ENCODE measurements around the gene PRICKLE1. TPM values are rescaled to one million over a fixed set of nuclear protein-coding genes. Genes with fewer than 3 reads are reported as not detected.

PRICKLE1 gene
- total and polyA plus RNA-seq, 9 of the 15 experiments (the other 6 are each of a cell fraction or from before 2014, with no cell fraction given) = 0.22 to 0.85 (median 0.31) TPM

DNA sequence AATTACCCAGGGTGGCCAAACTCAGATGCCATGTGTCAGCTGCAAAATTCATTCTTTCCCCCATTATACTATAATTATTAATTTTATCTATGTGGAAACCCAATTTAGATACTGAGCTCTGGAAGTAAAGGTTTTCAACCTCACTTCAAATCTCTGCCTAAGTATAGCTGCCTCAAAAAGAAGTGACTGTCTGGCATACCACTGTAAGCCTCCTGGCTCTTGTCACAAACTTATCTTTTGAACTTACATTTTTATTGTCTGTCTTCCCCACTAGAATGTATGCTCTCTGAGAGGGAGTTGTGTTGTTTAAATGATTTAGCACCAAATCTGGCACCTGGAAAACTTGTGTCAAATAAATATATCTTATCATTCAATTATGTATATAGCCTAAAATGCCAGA is 16.1 kb upstream of the PRICKLE1 start:
- POLR2A ChIA-PET = no interaction called here
- in situ Hi-C loops (cut with MboI) = no loop called here
- Histone ChIP-seq H4K20me1 (replicated peaks; ENCODE audit: control insufficient read depth, insufficient read depth, low read length) (no peaks in the 10 kb centered on the region), H3K4me3 (no peak overlapping the region), H3K4me2 (ENCODE audit: insufficient read depth, low read length) (no peak overlapping the region), H3K4me1 (replicated peaks in 1 of 2; ENCODE audit: control insufficient read depth in 2 of 2, insufficient read depth in 2 of 2, low read length in 2 of 2) (no peaks in the 10 kb centered on the region; a peak in 1 of 5 replicates), H3K9me1 (ENCODE audit: control insufficient read depth, insufficient read depth, low read length) (no peaks in the 10 kb centered on the region), H3K9me3 (replicated peaks; ENCODE audit: control insufficient read depth, insufficient read depth, low read depth, low read length) (no peaks in the 10 kb centered on the region), H3K9ac (ENCODE audit: insufficient read depth in 1 of 2, low read depth in 2 of 2, low read length in 2 of 2) (no peak overlapping the region), H3K27ac (ENCODE audit: extremely low read depth, low read depth, low read length) (no peak overlapping the region), H2AFZ (ENCODE audit: low read depth, low read length) (no peak overlapping the region), H3K27me3 (ENCODE audit: control insufficient read depth in 2 of 2, insufficient read depth in 2 of 2, low read length in 2 of 2) (no peaks in the 10 kb centered on the region; a peak in 1 of 5 replicates), H3K36me3 (ENCODE audit: control insufficient read depth, insufficient read depth, low read length) (no peaks in the 10 kb centered on the region), H3K79me2 (ENCODE audit: control insufficient read depth, insufficient read depth, low read length) (no peaks in the 10 kb centered on the region)
- BruUV-seq (replicated peaks) = no TSS peak
- FAIRE-seq = no peak
- no peak for DNase-seq (ENCODE audit: extremely low read depth in 1 of 4, low spot score in 3 of 4)
- CTCF ChIA-PET (ENCODE audit: low intra/inter-chr PET ratio) = no interaction called here
- intact Hi-C loops (cut with micrococcal nuclease) = no loop called here
- ATAC-seq = no peak
- no peak for TF ChIP-seq HNRNPLL (IDR thresholded peaks at IDR 0.05; ENCODE audit: low read depth, low read length, poor library complexity, severe bottlenecking)
- TF ChIP-seq ZNF224 (CRISPR knock-in tag; IDR thresholded peaks at IDR 0.05) = no peak
- TF ChIP-seq, protein P1, sequence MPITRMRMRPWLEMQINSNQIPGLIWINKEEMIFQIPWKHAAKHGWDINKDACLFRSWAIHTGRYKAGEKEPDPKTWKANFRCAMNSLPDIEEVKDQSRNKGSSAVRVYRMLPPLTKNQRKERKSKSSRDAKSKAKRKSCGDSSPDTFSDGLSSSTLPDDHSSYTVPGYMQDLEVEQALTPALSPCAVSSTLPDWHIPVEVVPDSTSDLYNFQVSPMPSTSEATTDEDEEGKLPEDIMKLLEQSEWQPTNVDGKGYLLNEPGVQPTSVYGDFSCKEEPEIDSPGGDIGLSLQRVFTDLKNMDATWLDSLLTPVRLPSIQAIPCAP (CRISPR knock-in tag; IDR thresholded peaks at IDR 0.05; ENCODE audit: borderline replicate concordance) = no peak
- TF ChIP-seq, protein P2, sequence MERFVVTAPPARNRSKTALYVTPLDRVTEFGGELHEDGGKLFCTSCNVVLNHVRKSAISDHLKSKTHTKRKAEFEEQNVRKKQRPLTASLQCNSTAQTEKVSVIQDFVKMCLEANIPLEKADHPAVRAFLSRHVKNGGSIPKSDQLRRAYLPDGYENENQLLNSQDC (CRISPR knock-in tag; IDR thresholded peaks at IDR 0.05) = no peak
- TF ChIP-seq HDAC6 (IDR thresholded peaks at IDR 0.05; ENCODE audit: low read depth, low read length) = no peak
- TF ChIP-seq NR2C2 (CRISPR knock-in tag; IDR thresholded peaks at IDR 0.05) = no peak
- no peak for TF ChIP-seq NR2C2 (tag; IDR thresholded peaks at IDR 0.05)
- no peak for TF ChIP-seq NFE2 (IDR thresholded peaks at IDR 0.05; ENCODE audit: low read depth)
- no peak for TF ChIP-seq NRF1 (conservative IDR thresholded peaks at IDR 0.05 in 1 of 2, IDR thresholded peaks at IDR 0.05 in 1 of 2)
- TF ChIP-seq, protein P3, sequence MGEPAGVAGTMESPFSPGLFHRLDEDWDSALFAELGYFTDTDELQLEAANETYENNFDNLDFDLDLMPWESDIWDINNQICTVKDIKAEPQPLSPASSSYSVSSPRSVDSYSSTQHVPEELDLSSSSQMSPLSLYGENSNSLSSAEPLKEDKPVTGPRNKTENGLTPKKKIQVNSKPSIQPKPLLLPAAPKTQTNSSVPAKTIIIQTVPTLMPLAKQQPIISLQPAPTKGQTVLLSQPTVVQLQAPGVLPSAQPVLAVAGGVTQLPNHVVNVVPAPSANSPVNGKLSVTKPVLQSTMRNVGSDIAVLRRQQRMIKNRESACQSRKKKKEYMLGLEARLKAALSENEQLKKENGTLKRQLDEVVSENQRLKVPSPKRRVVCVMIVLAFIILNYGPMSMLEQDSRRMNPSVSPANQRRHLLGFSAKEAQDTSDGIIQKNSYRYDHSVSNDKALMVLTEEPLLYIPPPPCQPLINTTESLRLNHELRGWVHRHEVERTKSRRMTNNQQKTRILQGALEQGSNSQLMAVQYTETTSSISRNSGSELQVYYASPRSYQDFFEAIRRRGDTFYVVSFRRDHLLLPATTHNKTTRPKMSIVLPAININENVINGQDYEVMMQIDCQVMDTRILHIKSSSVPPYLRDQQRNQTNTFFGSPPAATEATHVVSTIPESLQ (CRISPR knock-in tag; IDR thresholded peaks at IDR 0.05) = no peak
- TF ChIP-seq, protein P4, sequence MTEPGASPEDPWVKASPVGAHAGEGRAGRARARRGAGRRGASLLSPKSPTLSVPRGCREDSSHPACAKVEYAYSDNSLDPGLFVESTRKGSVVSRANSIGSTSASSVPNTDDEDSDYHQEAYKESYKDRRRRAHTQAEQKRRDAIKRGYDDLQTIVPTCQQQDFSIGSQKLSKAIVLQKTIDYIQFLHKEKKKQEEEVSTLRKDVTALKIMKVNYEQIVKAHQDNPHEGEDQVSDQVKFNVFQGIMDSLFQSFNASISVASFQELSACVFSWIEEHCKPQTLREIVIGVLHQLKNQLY (CRISPR knock-in tag; conservative IDR thresholded peaks at IDR 0.05) = no peak
- TF ChIP-seq YBX1 (IDR thresholded peaks at IDR 0.05) = no peak
- no peak for TF ChIP-seq XRCC5 (IDR thresholded peaks at IDR 0.05; ENCODE audit: low read depth, low read length)
- no peak for TF ChIP-seq TRIM24 (IDR thresholded peaks at IDR 0.05)
- no peak for TF ChIP-seq NR2F6 (CRISPR knock-in tag; IDR thresholded peaks at IDR 0.05)
- TF ChIP-seq SLC30A9 (CRISPR knock-in tag; IDR thresholded peaks at IDR 0.05) = no peak
- TF ChIP-seq GTF2E2 (tag; IDR thresholded peaks at IDR 0.05) = no peak
- TF ChIP-seq ADNP (tag; IDR thresholded peaks at IDR 0.05) = no peak
- TF ChIP-seq PURB (CRISPR knock-in tag; IDR thresholded peaks at IDR 0.05; ENCODE audit: low read depth) = no peak
